Activated naive CD4-positive, alpha-beta T cell treated with anti-CD3 and anti-CD28 coated beads, Interleukin-2, amount 10 ng/mL, durations not matched to agents 5 hours and 36 hours (primary cell): ENCODE measurements around the gene TUSC7. TPM values are rescaled to one million over a fixed set of nuclear protein-coding genes. Genes with fewer than 3 reads are reported as not detected.

Source experiments
- total RNA-seq, 2 experiments: library from RNA; stranded (reverse); gene quantifications; one replicate each; pipeline ENCODE4 v1.2.3, GENCODE V29; 2021

The TUSC7 gene
- total RNA-seq, result not detected

GRCh38 chr3:116709479-116709878 is at the start of gene TUSC7:
TSS of gene TUSC7 (plus strand) at chr3:116709779.

